Suprapubic skin (tissue), 4 donors: ENCODE results near the gene FLNB.
"Not testable (repeated sequence)": the region's sequence is repeated elsewhere in the genome, so short reads cannot be mapped to it uniquely, and the experiment has no call there.

Source experiments
- EP300 ChIP-seq: sonication (generic); formaldehyde crosslinking; IDR thresholded peaks from one replicate; pipeline ENCODE4 v1.6.1; 2017; ENCODE audit warnings: antibody characterized with exemption
- POLR2A ChIP-seq, 2 donors: fragments of 450-650 bp; IDR thresholded peaks; one replicate each; pipeline ENCODE4 v1.6.1; 2017; ENCODE audit warnings: antibody characterized with exemption in 2 of 2, mild to moderate bottlenecking in 2 of 2, moderate library complexity in 2 of 2
- POLR2AphosphoS5 ChIP-seq, 3 donors: sonication (generic); formaldehyde crosslinking; IDR thresholded peaks; one replicate each; pipeline ENCODE4 v1.6.1; 2017; ENCODE audit warnings: antibody characterized with exemption in 3 of 3
- TF ChIP-seq, protein P1 (sequence below), 2 donors: fragments of 200-600 bp in 1 of 2; fragments of 450-650 bp in 1 of 2; sonication (generic) in 1 of 2; IDR thresholded peaks; one replicate each; pipeline ENCODE4 v1.5.1; 2016 to 2019; ENCODE audit warnings: antibody characterized with exemption in 2 of 2, mild to moderate bottlenecking in 1 of 2, moderate library complexity in 1 of 2

DNA sequence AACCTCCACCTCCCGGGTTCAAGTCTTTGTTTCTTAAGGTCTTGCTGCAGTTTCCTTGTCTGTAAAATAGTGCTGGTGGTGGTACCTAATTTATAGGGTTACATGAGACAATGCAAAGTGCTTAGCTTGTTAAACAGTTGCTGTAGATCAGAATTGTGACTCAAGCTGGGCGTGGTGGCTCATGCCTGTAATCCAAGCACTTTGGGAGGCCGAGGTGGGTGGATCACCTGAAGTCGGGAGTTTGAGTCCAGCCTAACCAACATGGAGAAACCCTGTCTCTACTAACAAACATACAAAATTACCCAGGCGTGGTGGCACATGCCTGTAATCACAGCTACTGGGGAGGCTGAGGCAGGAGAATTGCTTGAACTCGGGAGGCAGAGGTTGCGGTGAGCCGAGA is 19.0 kb upstream of the FLNB start:
- TF ChIP-seq, protein P1, sequence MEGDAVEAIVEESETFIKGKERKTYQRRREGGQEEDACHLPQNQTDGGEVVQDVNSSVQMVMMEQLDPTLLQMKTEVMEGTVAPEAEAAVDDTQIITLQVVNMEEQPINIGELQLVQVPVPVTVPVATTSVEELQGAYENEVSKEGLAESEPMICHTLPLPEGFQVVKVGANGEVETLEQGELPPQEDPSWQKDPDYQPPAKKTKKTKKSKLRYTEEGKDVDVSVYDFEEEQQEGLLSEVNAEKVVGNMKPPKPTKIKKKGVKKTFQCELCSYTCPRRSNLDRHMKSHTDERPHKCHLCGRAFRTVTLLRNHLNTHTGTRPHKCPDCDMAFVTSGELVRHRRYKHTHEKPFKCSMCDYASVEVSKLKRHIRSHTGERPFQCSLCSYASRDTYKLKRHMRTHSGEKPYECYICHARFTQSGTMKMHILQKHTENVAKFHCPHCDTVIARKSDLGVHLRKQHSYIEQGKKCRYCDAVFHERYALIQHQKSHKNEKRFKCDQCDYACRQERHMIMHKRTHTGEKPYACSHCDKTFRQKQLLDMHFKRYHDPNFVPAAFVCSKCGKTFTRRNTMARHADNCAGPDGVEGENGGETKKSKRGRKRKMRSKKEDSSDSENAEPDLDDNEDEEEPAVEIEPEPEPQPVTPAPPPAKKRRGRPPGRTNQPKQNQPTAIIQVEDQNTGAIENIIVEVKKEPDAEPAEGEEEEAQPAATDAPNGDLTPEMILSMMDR (IDR thresholded peaks at IDR 0.05) = not testable (repeated sequence)
- TF ChIP-seq EP300; POLR2AphosphoS5 (IDR thresholded peaks at IDR 0.05); POLR2A (IDR thresholded peaks at IDR 0.05): not testable (repeated sequence)
